GM12878 (cell line): ENCODE data around the gene SPSB3. TPM values are rescaled to one million over a fixed set of nuclear protein-coding genes. Genes with fewer than 3 reads are reported as not detected.

Experiments used
- ATAC-seq: fragments of 200-7000 bp; cut with Tn5 transposase; 3 replicates; pipeline ENCODE4 v1.9.1; 2020; ENCODE audit warnings: mild to moderate bottlenecking, moderate library complexity
- BruUV-seq: library from RNA; stranded (reverse); fragments of 400-500 nt; replicated peaks from 2 replicates; lab custom pipeline; 2021; lab: Mats Ljungman, UMichigan
- CTCF ChIA-PET: fragments of 300-600 bp; sonication (Branson Sonifier 250); formaldehyde crosslinking; extraction: SDS; loops from one replicate; lab custom pipeline; 2021; ENCODE audit warnings: inconsistent platforms; lab: Yijun Ruan, JAX
- POLR2A ChIA-PET: fragments of 350-600 bp; formaldehyde crosslinking; extraction: SDS; loops from one replicate; lab custom pipeline; 2021; ENCODE audit warnings: inconsistent platforms; lab: Charles Lee
- RAD21 ChIA-PET: fragments of 300-600 bp; sonication (Branson Sonifier 250); formaldehyde crosslinking; loops from one replicate; lab custom pipeline; 2023; ENCODE audit warnings: antibody characterized with exemption; ENCODE audit not compliant: unreplicated experiment; lab: Charles Lee
- SMC1A ChIA-PET: fragments of 300-600 bp; sonication (Branson Sonifier 250); formaldehyde crosslinking; loops from one replicate; lab custom pipeline; 2023; ENCODE audit not compliant: unreplicated experiment, uncharacterized antibody; lab: Charles Lee
- DNase-seq: peaks from one replicate; pipeline ENCODE4 v3.0.0-alpha.2; 2011; ENCODE audit warnings: low read depth, low spot score
- FAIRE-seq: peaks from 3 replicates; lab custom pipeline; 2011; peaks lifted over from hg19 to GRCh38; lab: Jason Lieb, UNC
- H2AFZ ChIP-seq: 2 replicates; pipeline ENCODE4 v1.6.0; 2011; ENCODE audit warnings: low read depth, low read length, control low read depth; ENCODE audit not compliant: control insufficient read depth
- H3K27ac ChIP-seq: 2 replicates; pipeline ENCODE4 v1.5.1; 2011; ENCODE audit warnings: control low read depth; ENCODE audit not compliant: control insufficient read depth, insufficient read depth
- H3K27me3 ChIP-seq, 2 experiments: replicated peaks in 1 of 2; 2 replicates each; pipeline versions ENCODE4 v1.6.0 to v1.6.1; 2011; ENCODE audit warnings: low read length in 1 of 2; ENCODE audit not compliant: control insufficient read depth in 2 of 2, insufficient read depth in 2 of 2
- H3K36me3 ChIP-seq, 2 experiments: 2 replicates each; pipeline ENCODE4 v1.5.1; 2011; ENCODE audit warnings: low read length in 1 of 2; ENCODE audit not compliant: control insufficient read depth in 2 of 2, insufficient read depth in 2 of 2
- H3K4me1 ChIP-seq: 2 replicates; pipeline ENCODE4 v1.6.1; 2011; ENCODE audit warnings: mild to moderate bottlenecking, low read length, moderate library complexity, mixed read lengths; ENCODE audit not compliant: control insufficient read depth, insufficient read depth
- H3K4me2 ChIP-seq: 2 replicates; pipeline ENCODE4 v1.6.0; 2011; ENCODE audit warnings: control low read depth; ENCODE audit not compliant: control insufficient read depth, insufficient read depth
- H3K4me3 ChIP-seq: fragments of 200-600 bp; sonication (generic); 2 replicates; pipeline ENCODE4 v1.5.1; 2016
- H3K79me2 ChIP-seq: 2 replicates; pipeline ENCODE4 v1.6.0; 2011; ENCODE audit warnings: low read length; ENCODE audit not compliant: control insufficient read depth, insufficient read depth
- H3K9ac ChIP-seq: 2 replicates; pipeline ENCODE4 v1.8.0; 2011; ENCODE audit warnings: low read length, control low read depth, mixed read lengths; ENCODE audit not compliant: control insufficient read depth, insufficient read depth
- H3K9me3 ChIP-seq: replicated peaks from 3 replicates; pipeline ENCODE4 v1.5.1; 2011; ENCODE audit warnings: mild to moderate bottlenecking, low read length; ENCODE audit not compliant: control insufficient read depth, insufficient read depth
- H4K20me1 ChIP-seq: 2 replicates; pipeline ENCODE4 v1.6.0; 2011; ENCODE audit not compliant: control insufficient read depth, insufficient read depth
- BCL11A ChIP-seq: IDR thresholded peaks from 2 replicates; pipeline ENCODE4 v1.6.1; 2011; ENCODE audit warnings: low read depth, low read length
- RB1 ChIP-seq: fragments of 450-650 bp; formaldehyde crosslinking; IDR thresholded peaks from 2 replicates; pipeline ENCODE4 v1.6.1; 2017; ENCODE audit warnings: mild to moderate bottlenecking, borderline replicate concordance
- SPI1 ChIP-seq: IDR thresholded peaks from 2 replicates; pipeline ENCODE4 v1.6.1; 2011; ENCODE audit warnings: low read depth, mild to moderate bottlenecking, low read length, moderate library complexity, borderline replicate concordance; ENCODE audit not compliant: insufficient read depth
- SREBF1 ChIP-seq: IDR thresholded peaks from 2 replicates; pipeline ENCODE4 v1.6.1; 2012; ENCODE audit warnings: mild to moderate bottlenecking, low read length
- ZNF217 ChIP-seq: fragments of 450-650 bp; IDR thresholded peaks from 2 replicates; pipeline ENCODE4 v1.6.1; 2017; ENCODE audit warnings: antibody characterized with exemption, mild to moderate bottlenecking
- ZSCAN29 ChIP-seq: fragments of 450-650 bp; IDR thresholded peaks from 2 replicates; pipeline ENCODE4 v1.6.1; 2017; ENCODE audit warnings: mild to moderate bottlenecking, moderate library complexity
- WGBS: methylation state at CpG from one replicate; pipeline ENCODE4 v1.1.6; 2016; ENCODE audit warnings: low lambda C conversion rate; ENCODE audit not compliant: insufficient replicate concordance, insufficient coverage; ENCODE audit errors: missing lambda C conversion rate; 5-methylcytosine and 5-hydroxymethylcytosine counted together
- in situ Hi-C: fragments of 300-500 bp; cut with MboI; formaldehyde crosslinking; loops from 9 replicates; pipeline ENCODE4 v1.14.3; 2018; ENCODE audit warnings: mixed read lengths
- intact Hi-C: fragments of 100-400 bp; cut with micrococcal nuclease; formaldehyde crosslinking; loops from one replicate; pipeline ENCODE4 v1.14.2; 2022; ENCODE audit not compliant: unreplicated experiment
- polyA plus RNA-seq, 11 experiments: library from polyadenylated mRNA; depleted of rRNA in 4 of 11; unstranded in 6 of 11; stranded (reverse) in 5 of 11; fragments of >200 nt; fragmentation: Nextera tagmentation in 4 of 11; fragmentation: Illumina TruSeq in 1 of 11; extraction: Ambion mirVana in 4 of 11; extraction: Trizol in 1 of 11; gene quantifications; 1 replicate in 1 of 11; 2 replicates in 10 of 11; pipeline versions ENCODE4 v1.2.1 to v1.2.3, GENCODE V29; 2011 to 2016; ENCODE audit warnings: inconsistent platforms in 2 of 11, missing spikeins in 2 of 11, low read depth in 1 of 11
- total RNA-seq, 4 experiments: library from RNA; depleted of rRNA in 3 of 4; stranded (reverse); fragments of >200 nt in 3 of 4; fragmentation: Illumina TruSeq in 1 of 4; extraction: Trizol in 1 of 4; gene quantifications; 2 replicates each; pipeline versions ENCODE4 v1.2.1 to v1.2.3, GENCODE V29; 2013 to 2021

SPSB3 gene
- total and polyA plus RNA-seq, 10 of the 15 experiments (the other 5 are each of a cell fraction or from before 2014, with no cell fraction given): 0.31 to 26.9 (median 14.0) TPM

- WGBS: 15% methylated on average over 37 of the region's 45 CpGs
- CTCF ChIA-PET: interaction anchor here (0.5 to 1.2 kb wide), 5 partner anchors 9 to 281 kb away, joined by 3 to 9 read pairs (median 3); partner anchors contain the start of genes NUBP2, SPSB3 and TELO2
- RAD21 ChIA-PET: no interaction called here
- H3K36me3 ChIP-seq: peaks cover 0 to 12% of the 10 kb centered on the region in 2 experiments; a peak in 2 of 4 replicates
- TF ChIP-seq BCL11A: 0 out of 2 replicates have a peak, but pooled peaks have one; percentile 1
- TF ChIP-seq SREBF1: no peak
- TF ChIP-seq ZSCAN29: no peak
- peak; percentile 30; the same call in 1 of the 2 replicates for TF ChIP-seq SPI1
- no peak for TF ChIP-seq ZNF217
- no peak for TF ChIP-seq RB1
- ATAC-seq (no peak), DNase-seq (no peak), FAIRE-seq (no peak)
- POLR2A ChIA-PET: interaction anchor here (5.8 kb wide), 1 partner anchor 8 kb away, joined by 39 read pairs; the partner anchor contains the start of genes NUBP2 and SPSB3
- intact Hi-C loops: loop anchor here (5.0 kb wide), 1 partner anchor 67 kb away; the partner anchor contains the start of gene MAPK8IP3
- no peaks in the 10 kb centered on the region for H3K9me3 ChIP-seq
- no peaks in the 10 kb centered on the region for H3K27me3 ChIP-seq
- SMC1A ChIA-PET: no interaction called here
- peak overlapping the region; percentile 78 for H3K9ac ChIP-seq
- peaks cover 15% of the 10 kb centered on the region for H3K4me1 ChIP-seq
- peak overlapping the region; percentile 81 for H2AFZ ChIP-seq
- peak overlapping the region; percentile 89 for H3K27ac ChIP-seq
- H3K4me3 ChIP-seq: peak overlapping the region; percentile 100
- no peaks in the 10 kb centered on the region for H4K20me1 ChIP-seq
- peak overlapping the region; percentile 94 for H3K4me2 ChIP-seq
- no TSS peak for BruUV-seq
- peaks cover 43% of the 10 kb centered on the region for H3K79me2 ChIP-seq
- in situ Hi-C loops: loop anchor here (5.0 kb wide), 1 partner anchor 62 kb away; no protein-coding TSS in a partner anchor
Observed at GRCh38 chr16:1773703-1774447, 8.5 kb downstream of the SPSB3 start.
